Thyroid gland (tissue), 4 donors: ENCODE results near the gene ZNF8.

Experiments used
- POLR2A ChIP-seq, 2 donors: fragments of 450-650 bp; IDR thresholded peaks; one replicate each; pipeline ENCODE4 v1.6.1; 2017; ENCODE audit warnings: antibody characterized with exemption in 2 of 2, mild to moderate bottlenecking in 2 of 2, moderate library complexity in 1 of 2
- TF ChIP-seq, protein P1 (sequence below), 6 experiments: fragments of 200-600 bp in 3 of 6; fragments of 450-650 bp in 3 of 6; sonication (generic) in 3 of 6; IDR thresholded peaks; one replicate each; pipeline ENCODE4 v1.5.1; 2016 to 2019; ENCODE audit warnings: antibody characterized with exemption in 6 of 6, mild to moderate bottlenecking in 2 of 6, inconsistent platforms in 1 of 6, moderate library complexity in 1 of 6

DNA sequence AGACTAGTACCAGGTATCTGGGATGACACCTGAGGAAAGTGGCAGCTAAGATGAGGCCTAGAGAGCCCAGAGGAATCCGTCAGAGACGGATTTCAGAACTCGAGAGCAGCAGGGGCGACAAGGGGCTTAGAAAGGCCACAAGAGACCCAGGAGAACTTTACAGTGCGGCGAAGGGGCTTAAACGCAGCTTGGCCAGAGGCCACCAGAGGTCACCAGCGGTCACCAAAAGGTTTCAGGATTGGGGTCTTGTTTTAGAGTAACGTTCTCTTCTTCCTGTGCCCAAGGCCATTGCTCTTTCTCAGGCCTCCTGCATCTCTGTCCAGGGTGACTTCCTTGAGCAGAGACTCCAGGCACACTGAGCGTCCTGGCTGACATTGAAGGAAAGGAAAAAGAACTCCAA, 50.2 kb downstream of the ZNF8 start:
- TF ChIP-seq, protein P1, sequence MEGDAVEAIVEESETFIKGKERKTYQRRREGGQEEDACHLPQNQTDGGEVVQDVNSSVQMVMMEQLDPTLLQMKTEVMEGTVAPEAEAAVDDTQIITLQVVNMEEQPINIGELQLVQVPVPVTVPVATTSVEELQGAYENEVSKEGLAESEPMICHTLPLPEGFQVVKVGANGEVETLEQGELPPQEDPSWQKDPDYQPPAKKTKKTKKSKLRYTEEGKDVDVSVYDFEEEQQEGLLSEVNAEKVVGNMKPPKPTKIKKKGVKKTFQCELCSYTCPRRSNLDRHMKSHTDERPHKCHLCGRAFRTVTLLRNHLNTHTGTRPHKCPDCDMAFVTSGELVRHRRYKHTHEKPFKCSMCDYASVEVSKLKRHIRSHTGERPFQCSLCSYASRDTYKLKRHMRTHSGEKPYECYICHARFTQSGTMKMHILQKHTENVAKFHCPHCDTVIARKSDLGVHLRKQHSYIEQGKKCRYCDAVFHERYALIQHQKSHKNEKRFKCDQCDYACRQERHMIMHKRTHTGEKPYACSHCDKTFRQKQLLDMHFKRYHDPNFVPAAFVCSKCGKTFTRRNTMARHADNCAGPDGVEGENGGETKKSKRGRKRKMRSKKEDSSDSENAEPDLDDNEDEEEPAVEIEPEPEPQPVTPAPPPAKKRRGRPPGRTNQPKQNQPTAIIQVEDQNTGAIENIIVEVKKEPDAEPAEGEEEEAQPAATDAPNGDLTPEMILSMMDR (IDR thresholded peaks at IDR 0.05) = no peak
- no peak for TF ChIP-seq POLR2A (IDR thresholded peaks at IDR 0.05)
